IMR-90 (cell line): ENCODE data around the gene SGCA. TPM values are rescaled to one million over a fixed set of nuclear protein-coding genes. Genes with fewer than 3 reads are reported as not detected.

ENCODE experiments used
- ATAC-seq: fragments of 200-7000 bp; cut with Tn5 transposase; 2 replicates; pipeline ENCODE4 v1.9.1; 2020; ENCODE audit warnings: low read depth, mild to moderate bottlenecking, moderate library complexity
- BruUV-seq: library from RNA; stranded (reverse); fragments of 400-500 nt; replicated peaks from 2 replicates; lab custom pipeline; 2021; lab: Mats Ljungman, UMichigan
- CTCF ChIA-PET: fragments of 300-600 bp; formaldehyde crosslinking; extraction: SDS; loops from one replicate; lab custom pipeline; 2021; ENCODE audit warnings: antibody characterized with exemption; lab: Yijun Ruan, JAX
- POLR2A ChIA-PET: fragments of 300-600 bp; sonication (Branson Sonifier 250); formaldehyde crosslinking; loops from one replicate; lab custom pipeline; 2022; ENCODE audit warnings: antibody characterized with exemption; ENCODE audit not compliant: unreplicated experiment; lab: Charles Lee
- DNase-seq: peaks from one replicate; pipeline ENCODE4 v3.0.0; 2013
- H2AFZ ChIP-seq: replicated peaks from 2 replicates; pipeline ENCODE3; 2013; ENCODE audit warnings: low read length, mild to moderate bottlenecking; ENCODE audit not compliant: poor library complexity
- H2AK5ac ChIP-seq: 2 replicates; pipeline ENCODE4 v1.6.1; 2013; ENCODE audit warnings: low read depth, low read length, inconsistent platforms
- H2AK9ac ChIP-seq: replicated peaks from 2 replicates; pipeline ENCODE3; 2013; ENCODE audit warnings: mild to moderate bottlenecking, low read depth, low read length, moderate library complexity; ENCODE audit not compliant: poor library complexity
- H2BK120ac ChIP-seq: 2 replicates; pipeline ENCODE4 v1.6.1; 2013; ENCODE audit warnings: low read depth, low read length, inconsistent platforms
- H2BK15ac ChIP-seq: 3 replicates; pipeline ENCODE4 v1.6.1; 2013; ENCODE audit warnings: low read depth, low read length, inconsistent platforms
- H2BK20ac ChIP-seq: 2 replicates; pipeline ENCODE4 v1.6.1; 2013; ENCODE audit warnings: low read depth, mild to moderate bottlenecking, inconsistent platforms, low read length, moderate library complexity
- H2BK5ac ChIP-seq: 2 replicates; pipeline ENCODE4 v1.6.1; 2013; ENCODE audit warnings: mild to moderate bottlenecking, low read depth, low read length, inconsistent platforms; ENCODE audit not compliant: poor library complexity, severe bottlenecking
- H3K14ac ChIP-seq: replicated peaks from 2 replicates; pipeline ENCODE4 v1.6.1; 2013; ENCODE audit warnings: low read depth, low read length, inconsistent platforms
- H3K18ac ChIP-seq: 2 replicates; pipeline ENCODE4 v1.6.1; 2013; ENCODE audit warnings: low read depth, low read length, control low read depth
- H3K23ac ChIP-seq: 2 replicates; pipeline ENCODE4 v1.6.1; 2013; ENCODE audit warnings: low read depth, low read length, inconsistent platforms
- H3K27ac ChIP-seq: 2 replicates; pipeline ENCODE4 v1.5.1; 2013; ENCODE audit warnings: mild to moderate bottlenecking, control low read depth, low read length; ENCODE audit not compliant: insufficient read depth
- H3K27me3 ChIP-seq: 2 replicates; pipeline ENCODE4 v1.6.1; 2013; ENCODE audit warnings: low read length; ENCODE audit not compliant: control insufficient read depth, insufficient read depth
- H3K36me3 ChIP-seq: 2 replicates; pipeline ENCODE4 v1.6.1; 2013; ENCODE audit warnings: low read length, mixed read lengths; ENCODE audit not compliant: control insufficient read depth, insufficient read depth
- H3K4ac ChIP-seq: 2 replicates; pipeline ENCODE4 v1.6.1; 2013; ENCODE audit warnings: low read depth, low read length, inconsistent platforms
- H3K4me1 ChIP-seq: 2 replicates; pipeline ENCODE4 v1.6.1; 2013; ENCODE audit warnings: low read length, mixed read lengths; ENCODE audit not compliant: control insufficient read depth, insufficient read depth
- H3K4me2 ChIP-seq: 2 replicates; pipeline ENCODE4 v1.6.1; 2013; ENCODE audit warnings: low read depth, mild to moderate bottlenecking, control low read depth, low read length, moderate library complexity
- H3K4me3 ChIP-seq: 2 replicates; pipeline ENCODE4 v1.5.1; 2013; ENCODE audit warnings: low read depth, mild to moderate bottlenecking, control low read depth, low read length, moderate library complexity; ENCODE audit not compliant: insufficient read depth
- H3K56ac ChIP-seq: 2 replicates; pipeline ENCODE4 v1.6.1; 2013; ENCODE audit warnings: low read length, inconsistent platforms; ENCODE audit not compliant: insufficient read depth; ENCODE audit errors: extremely low read depth
- H3K79me1 ChIP-seq, 2 experiments: 2 replicates each; pipeline ENCODE4 v1.6.1; 2013; ENCODE audit warnings: low read length in 2 of 2, inconsistent platforms in 1 of 2, low read depth in 1 of 2
- H3K9ac ChIP-seq: 2 replicates; pipeline ENCODE4 v1.6.1; 2013; ENCODE audit warnings: low read depth, low read length, control low read depth
- H3K9me1 ChIP-seq: 2 replicates; pipeline ENCODE4 v1.6.1; 2013; ENCODE audit warnings: low read length, inconsistent platforms; ENCODE audit not compliant: insufficient read depth
- H3K9me3 ChIP-seq: 2 replicates; pipeline ENCODE4 v1.6.1; 2013; ENCODE audit warnings: low read length; ENCODE audit not compliant: control insufficient read depth, insufficient read depth
- H4K20me1 ChIP-seq: 2 replicates; pipeline ENCODE4 v1.6.1; 2013; ENCODE audit warnings: low read length, inconsistent platforms; ENCODE audit not compliant: insufficient read depth
- H4K5ac ChIP-seq: 2 replicates; pipeline ENCODE4 v1.6.1; 2013; ENCODE audit warnings: mild to moderate bottlenecking, low read depth, low read length, control low read depth
- H4K8ac ChIP-seq, 2 experiments: 2 replicates each; pipeline ENCODE4 v1.6.1; 2013; ENCODE audit warnings: low read depth in 2 of 2, low read length in 2 of 2, control low read depth in 1 of 2, inconsistent platforms in 1 of 2
- H4K91ac ChIP-seq: 2 replicates; pipeline ENCODE4 v1.6.1; 2013; ENCODE audit warnings: low read depth, low read length, inconsistent platforms; ENCODE audit not compliant: insufficient read depth
- CEBPB ChIP-seq: IDR thresholded peaks from 2 replicates; pipeline ENCODE4 v1.6.1; 2012; ENCODE audit warnings: low read depth, low read length, improper control_type of control experiment
- FOS ChIP-seq: fragments of 150-350 bp; IDR thresholded peaks from 2 replicates; pipeline ENCODE4 v1.6.1; 2016; ENCODE audit warnings: low read depth, low read length
- MAZ ChIP-seq: IDR thresholded peaks from 2 replicates; pipeline ENCODE4 v1.6.1; 2012; ENCODE audit warnings: low read depth, mild to moderate bottlenecking, low read length, improper control_type of control experiment, moderate library complexity, borderline replicate concordance
- NFE2L2 ChIP-seq: fragments of 150-350 bp; IDR thresholded peaks from 2 replicates; pipeline ENCODE4 v1.6.1; 2016; ENCODE audit warnings: low read depth, mild to moderate bottlenecking, low read length
- POLR2A ChIP-seq: IDR thresholded peaks from 2 replicates; pipeline ENCODE4 v1.6.1; 2012; ENCODE audit warnings: mild to moderate bottlenecking, low read depth, low read length
- WGBS, 2 experiments: methylation state at CpG; one replicate each; pipeline versions ENCODE4 v1.1.5 to v1.1.7; 2013; ENCODE audit warnings: missing lambda C conversion rate in 2 of 2; ENCODE audit not compliant: insufficient read length in 1 of 2; ENCODE audit errors: extremely low coverage in 2 of 2; 5-methylcytosine and 5-hydroxymethylcytosine counted together
- dilution Hi-C: fragments of 300-500 bp; cut with HindIII; formaldehyde crosslinking; loops from one replicate; pipeline ENCODE4 v1.14.3; 2018; ENCODE audit warnings: low sequenced_read_pairs; ENCODE audit not compliant: unreplicated experiment
- in situ Hi-C: fragments of 300-500 bp; cut with MboI; formaldehyde crosslinking; loops from 3 replicates; pipeline ENCODE4 v1.14.3; 2019; ENCODE audit warnings: low sequenced_read_pairs, inconsistent platforms, mixed read lengths
- intact Hi-C: fragments of 100-400 bp; cut with micrococcal nuclease; formaldehyde crosslinking; loops from 2 replicates; pipeline ENCODE4 v1.10.0; 2022
- polyA plus RNA-seq, 3 experiments: library from polyadenylated mRNA; depleted of rRNA; stranded (reverse); fragments of >200 nt; gene quantifications; 2 replicates each; pipeline ENCODE4 v1.2.3, GENCODE V29; 2012; ENCODE audit warnings: low replicate concordance in 1 of 3
- total RNA-seq: library from RNA; depleted of rRNA; stranded (reverse); fragments of >200 nt; gene quantifications from 2 replicates; pipeline ENCODE4 v1.2.3, GENCODE V29; 2012

The SGCA gene
- total and polyA plus RNA-seq, 2 of the 4 experiments (the other 2 are of a cell fraction), result 0.19 TPM; not detected in 1

- H2AK9ac ChIP-seq, result peak overlapping the region; percentile 59
- H2BK5ac ChIP-seq, result peak overlapping the region; percentile 95
- WGBS, 2 experiments, result 69% methylated on average over 5 of the region's 8 CpGs; no CpG with 5 or more reads in 1 of the 2 experiments
- intact Hi-C loops (no loop called here), in situ Hi-C loops (no loop called here), dilution Hi-C loops (no loop called here)
- peak overlapping the region; percentile 64 for H3K4me2 ChIP-seq
- peak; percentile 53 for DNase-seq
- peak overlapping the region; percentile 87 for H3K27ac ChIP-seq
- no peak overlapping the region for H3K4me3 ChIP-seq
- peaks cover 4% of the 10 kb centered on the region; the same call in 1 of the 2 replicates for H4K20me1 ChIP-seq
- peak overlapping the region; percentile 53; the same call in 1 of the 2 replicates for H3K56ac ChIP-seq
- BruUV-seq, result no TSS peak
- POLR2A ChIA-PET, result interaction anchor here (0.7 to 1.3 kb wide), 8 partner anchors 11 to 46 kb away, joined by 3 to 8 read pairs (median 4); partner anchors contain the start of gene COL1A1
- peak overlapping the region; percentile 93 for H3K4ac ChIP-seq
- H3K9ac ChIP-seq, result peak overlapping the region; percentile 43
- TF ChIP-seq FOS (no peak), NFE2L2 (no peak), MAZ (0 out of 2 replicates have a peak, but pooled peaks have one; percentile 18), POLR2A (0 out of 2 replicates have a peak, but pooled peaks have one; percentile 14), CEBPB (peak; percentile 70; the same call in 1 of the 2 replicates)
- H2BK120ac ChIP-seq, result peak overlapping the region; percentile 94
- peak overlapping the region; percentile 55; the same call in 1 of the 2 replicates for H3K23ac ChIP-seq
- no peaks in the 10 kb centered on the region for H3K36me3 ChIP-seq
- H4K8ac ChIP-seq, result peak overlapping the region; percentile 67; a peak in 3 of 4 replicates
- H2AFZ ChIP-seq, result peak overlapping the region; percentile 58
- CTCF ChIA-PET, result interaction anchor here (0.5 kb wide), 1 partner anchor 128 kb away, joined by 4 read pairs; no protein-coding TSS in a partner anchor
- peak overlapping the region; percentile 94 for H3K14ac ChIP-seq
- H3K79me1 ChIP-seq, result peaks cover 7 to 37% of the 10 kb centered on the region in 2 experiments; a peak in 3 of 4 replicates
- H2BK20ac ChIP-seq, result peak overlapping the region; percentile 92
- peaks cover 32% of the 10 kb centered on the region for H3K4me1 ChIP-seq
- peak overlapping the region; percentile 72 for H2BK15ac ChIP-seq
- peaks cover 10% of the 10 kb centered on the region for H3K9me3 ChIP-seq
- H2AK5ac ChIP-seq, result peak overlapping the region; percentile 84
- peak overlapping the region; percentile 96 for H4K91ac ChIP-seq
- no peaks in the 10 kb centered on the region for H3K27me3 ChIP-seq
- ATAC-seq, result no peak
- peaks cover 14% of the 10 kb centered on the region for H3K9me1 ChIP-seq
- peak overlapping the region; percentile 94 for H3K18ac ChIP-seq
- peak overlapping the region; percentile 86 for H4K5ac ChIP-seq
Measured at GRCh38 chr17:50221864-50222545, 56.2 kb downstream of the SGCA start.
